HEK293 (cell line): ENCODE measurements around the gene MATN1.

Experiments
- CTCF ChIA-PET: fragments of 350-600 bp; formaldehyde crosslinking; extraction: SDS; loops from one replicate; lab custom pipeline; 2021; ENCODE audit warnings: antibody characterized with exemption; lab: Yijun Ruan, JAX
- POLR2A ChIA-PET: fragments of 300-600 bp; formaldehyde crosslinking; extraction: SDS; loops from one replicate; lab custom pipeline; 2020; ENCODE audit warnings: antibody characterized with exemption, inconsistent platforms; lab: Yijun Ruan, JAX
- H3K27ac ChIP-seq: fragments of 200-500 bp; sonication (Bioruptor generic); 2 replicates; pipeline ENCODE4 v1.5.1; 2014; ENCODE audit warnings: low read depth, low read length, control low read depth, inconsistent platforms; ENCODE audit errors: extremely low read depth
- H3K36me3 ChIP-seq, 2 experiments: fragments of 200-500 bp in 1 of 2; sonication (Bioruptor generic) in 1 of 2; 1 replicate in 1 of 2; 2 replicates in 1 of 2; pipeline ENCODE4 v1.5.1; 2014 to 2017; ENCODE audit warnings: inconsistent platforms in 2 of 2, low read length in 2 of 2; ENCODE audit not compliant: control insufficient read depth in 2 of 2, insufficient read depth in 1 of 2
- H3K4me1 ChIP-seq: fragments of 200-500 bp; sonication (Bioruptor generic); 2 replicates; pipeline ENCODE4 v1.5.1; 2014; ENCODE audit warnings: mild to moderate bottlenecking, low read length, inconsistent platforms; ENCODE audit not compliant: control insufficient read depth, insufficient read depth
- H3K4me3 ChIP-seq: 2 replicates; pipeline ENCODE4 v1.5.1; 2011; ENCODE audit warnings: low read depth, mild to moderate bottlenecking, control low read depth, low read length, moderate library complexity
- H3K9me3 ChIP-seq: fragments of 200-500 bp; sonication (Bioruptor generic); 2 replicates; pipeline ENCODE4 v1.5.1; 2014; ENCODE audit warnings: low read depth, low read length, inconsistent platforms; ENCODE audit not compliant: control insufficient read depth, insufficient read depth
- AEBP2 ChIP-seq: fragments of 450-650 bp; formaldehyde crosslinking; IDR thresholded peaks from 2 replicates; pipeline ENCODE4 v1.5.1; 2016; ENCODE audit warnings: missing biosample characterization, missing genetic modification characterization, borderline replicate concordance
- GLIS1 ChIP-seq: fragments of 450-650 bp; formaldehyde crosslinking; IDR thresholded peaks from 2 replicates; pipeline ENCODE4 v1.5.1; 2016; ENCODE audit warnings: missing biosample characterization, missing genetic modification characterization
- PBX3 ChIP-seq: sonication (generic); formaldehyde crosslinking; IDR thresholded peaks from 2 replicates; pipeline ENCODE4 v1.8.1; 2022; ENCODE audit warnings: mild to moderate bottlenecking, moderate library complexity, missing genetic modification reagents
- RBAK ChIP-seq: fragments of 450-650 bp; formaldehyde crosslinking; IDR thresholded peaks from 2 replicates; pipeline ENCODE4 v1.5.1; 2016; ENCODE audit warnings: missing biosample characterization, missing genetic modification characterization
- SP2 ChIP-seq: fragments of 450-650 bp; formaldehyde crosslinking; IDR thresholded peaks from 2 replicates; pipeline ENCODE4 v1.5.1; 2016; ENCODE audit warnings: missing biosample characterization, missing genetic modification characterization
- YY2 ChIP-seq: fragments of 450-650 bp; formaldehyde crosslinking; IDR thresholded peaks from 2 replicates; pipeline ENCODE4 v1.5.1; 2016; ENCODE audit warnings: missing biosample characterization, missing genetic modification characterization
- ZBTB6 ChIP-seq: fragments of 450-650 bp; formaldehyde crosslinking; IDR thresholded peaks from 2 replicates; pipeline ENCODE4 v1.5.1; 2017; ENCODE audit warnings: missing biosample characterization, missing genetic modification characterization
- ZNF10 ChIP-seq: fragments of 450-650 bp; formaldehyde crosslinking; IDR thresholded peaks from 2 replicates; pipeline ENCODE4 v1.5.1; 2017; ENCODE audit warnings: missing biosample characterization, missing genetic modification characterization
- ZNF157 ChIP-seq: fragments of 450-650 bp; formaldehyde crosslinking; IDR thresholded peaks from 2 replicates; pipeline ENCODE4 v1.5.1; 2016; ENCODE audit warnings: missing biosample characterization, missing genetic modification characterization
- ZNF16 ChIP-seq: fragments of 450-650 bp; formaldehyde crosslinking; IDR thresholded peaks from 2 replicates; pipeline ENCODE4 v1.5.1; 2016; ENCODE audit warnings: low read depth, missing biosample characterization, missing genetic modification characterization
- ZNF18 ChIP-seq: fragments of 450-650 bp; formaldehyde crosslinking; IDR thresholded peaks from 2 replicates; pipeline ENCODE4 v1.5.1; 2016; ENCODE audit warnings: missing biosample characterization, missing genetic modification characterization
- ZNF311 ChIP-seq: fragments of 450-650 bp; formaldehyde crosslinking; IDR thresholded peaks from 2 replicates; pipeline ENCODE4 v1.5.1; 2017; ENCODE audit warnings: missing biosample characterization, missing genetic modification characterization, borderline replicate concordance
- ZNF426 ChIP-seq: fragments of 450-650 bp; formaldehyde crosslinking; IDR thresholded peaks from 2 replicates; pipeline ENCODE4 v1.5.1; 2017; ENCODE audit warnings: missing biosample characterization, missing genetic modification characterization, mild to moderate bottlenecking, inconsistent platforms, moderate library complexity
- ZNF530 ChIP-seq: fragments of 450-650 bp; formaldehyde crosslinking; IDR thresholded peaks from 2 replicates; pipeline ENCODE4 v1.5.1; 2016; ENCODE audit warnings: low read depth, missing biosample characterization, missing genetic modification characterization
- ZNF658 ChIP-seq: fragments of 450-650 bp; formaldehyde crosslinking; IDR thresholded peaks from 2 replicates; pipeline ENCODE4; 2016; ENCODE audit warnings: missing biosample characterization, missing genetic modification characterization
- ZNF837 ChIP-seq: fragments of 450-650 bp; formaldehyde crosslinking; IDR thresholded peaks from 2 replicates; pipeline ENCODE4 v1.5.1; 2016; ENCODE audit warnings: missing biosample characterization, missing genetic modification characterization

Gene MATN1

GRCh38 chr1:30682396-30683275, 40.7 kb downstream of the MATN1 start:
- Histone ChIP-seq H3K4me1 (no peaks in the 10 kb centered on the region), H3K4me3 (no peak overlapping the region)
- TF ChIP-seq ZNF10 (tag by site-specific recombination): no peak
- TF ChIP-seq, all 188 proteins: peak for 0
- POLR2A ChIA-PET: no interaction called here
- no peak overlapping the region for H3K27ac ChIP-seq
- no peaks in the 10 kb centered on the region for H3K36me3 ChIP-seq
- H3K9me3 ChIP-seq: no peaks in the 10 kb centered on the region
- CTCF ChIA-PET: interaction anchor here (2.5 kb wide), 1 partner anchor 25 kb away, joined by 10 read pairs; no protein-coding TSS in a partner anchor

- TF ChIP-seq ZBTB6 (tag by site-specific recombination) (no peak), RBAK (no peak), ZNF837 (tag by site-specific recombination) (no peak), SP2 (no peak), YY2 (no peak), GLIS1 (tag by site-specific recombination) (no peak), ZNF530 (tag by site-specific recombination) (no peak), ZNF16 (tag by site-specific recombination) (no peak), ZNF311 (tag by site-specific recombination) (no peak), PBX3 (no peak), ZNF18 (tag by site-specific recombination) (no peak), ZNF10 (tag by site-specific recombination) (no peak), ZNF157 (tag by site-specific recombination) (no peak), ZNF658 (tag by site-specific recombination) (no peak), ZNF426 (tag by site-specific recombination) (no peak), AEBP2 (tag by site-specific recombination) (no peak)
- ChIA-PET POLR2A (no interaction called here), CTCF (interaction anchor here (2.5 kb wide), 1 partner anchor 26 kb away, joined by 10 read pairs; no protein-coding TSS in a partner anchor)
- H3K4me1 ChIP-seq: no peaks in the 10 kb centered on the region
- no peak overlapping the region for H3K27ac ChIP-seq
- H3K36me3 ChIP-seq: no peaks in the 10 kb centered on the region
- H3K9me3 ChIP-seq: no peaks in the 10 kb centered on the region
- H3K4me3 ChIP-seq: no peak overlapping the region
Measured at GRCh38 chr1:30681782-30682181, 41.6 kb downstream of the MATN1 start.
